HG02610 (cell line): ENCODE data around the gene BRD2.

ENCODE experiments used
- ATAC-seq: cut with Tn5 transposase; IDR thresholded peaks from one replicate; pipeline ENCODE4 v1.9.1; 2021; ENCODE audit warnings: mild to moderate bottlenecking, moderate library complexity; ENCODE audit not compliant: unreplicated experiment

BRD2 gene

GRCh38 chr6:32984622-32985389 is 16.4 kb downstream of the BRD2 start:
- no peak for ATAC-seq

DNA sequence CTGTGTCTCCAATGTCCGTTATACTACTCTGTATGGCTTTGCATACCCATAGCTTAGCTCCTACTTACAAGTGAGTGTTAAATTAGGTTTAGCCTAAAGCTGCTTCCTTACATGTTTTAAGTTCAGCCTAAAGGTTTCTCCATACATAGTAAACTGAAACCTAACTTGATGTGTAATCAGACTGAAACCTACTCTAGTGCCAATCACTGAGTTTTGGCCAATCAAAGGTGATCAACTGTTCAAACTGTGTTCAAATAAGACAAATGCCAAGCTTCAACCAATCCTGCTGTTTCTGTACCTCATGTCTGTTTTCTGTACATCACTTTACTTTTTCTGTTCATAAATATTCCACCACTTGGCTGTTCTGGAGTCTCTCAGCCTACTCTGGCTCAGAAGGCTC is 21.0 kb downstream of the BRD2 start:
- ATAC-seq: no peak

- no peak for ATAC-seq
These were observed 23.6 kb downstream of the BRD2 start for GRCh38 chr6:32991972-32992371.

DNA sequence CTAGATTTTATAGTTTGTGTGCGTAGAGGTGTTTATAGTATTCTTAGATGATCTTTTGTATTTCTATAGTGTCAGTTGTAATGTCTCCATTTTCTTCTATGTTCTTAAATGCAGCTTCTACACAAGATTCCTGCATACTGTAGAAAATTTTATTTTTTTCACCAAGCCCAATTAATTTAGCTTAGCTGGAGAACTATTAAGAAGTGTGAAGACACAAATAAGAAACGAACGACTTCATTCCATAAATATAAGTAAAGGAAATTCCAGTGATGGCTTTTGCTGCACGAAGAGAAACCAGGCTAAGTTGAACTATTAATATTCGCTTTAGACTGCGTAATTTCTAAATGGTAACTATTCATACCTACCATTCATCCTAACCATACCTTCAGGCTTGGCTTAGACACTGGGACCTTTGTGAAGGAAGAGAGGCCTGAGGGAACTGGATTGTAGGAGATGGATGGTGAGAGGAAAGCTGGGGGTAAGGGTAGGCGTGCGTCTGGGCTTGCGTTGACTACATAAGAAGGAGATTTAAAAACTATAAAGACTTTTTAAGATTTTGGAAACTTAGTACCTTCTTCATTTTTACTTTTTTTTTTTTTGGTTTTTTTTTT is 25.1 kb downstream of the BRD2 start:
- ATAC-seq: no peak

DNA sequence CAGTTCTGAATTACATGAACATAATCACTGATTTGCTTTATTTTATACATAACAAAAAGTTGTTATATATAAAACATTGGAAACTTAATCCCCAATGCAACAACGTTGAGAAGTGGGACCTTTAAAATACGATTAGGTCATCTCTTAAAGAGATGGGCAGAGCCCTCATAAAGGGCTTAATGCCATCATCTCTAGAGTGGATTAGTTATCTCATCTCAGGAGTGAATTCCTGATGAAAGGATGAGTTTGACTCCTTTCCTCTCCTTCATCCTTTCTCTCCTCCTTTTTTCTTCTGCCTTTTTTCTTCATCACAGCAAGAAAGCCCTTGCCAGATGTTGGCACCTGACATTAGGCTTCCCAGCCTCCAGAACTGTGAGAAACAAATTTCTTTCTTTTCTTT is 27.1 kb downstream of the BRD2 start:
- ATAC-seq: no peak

DNA sequence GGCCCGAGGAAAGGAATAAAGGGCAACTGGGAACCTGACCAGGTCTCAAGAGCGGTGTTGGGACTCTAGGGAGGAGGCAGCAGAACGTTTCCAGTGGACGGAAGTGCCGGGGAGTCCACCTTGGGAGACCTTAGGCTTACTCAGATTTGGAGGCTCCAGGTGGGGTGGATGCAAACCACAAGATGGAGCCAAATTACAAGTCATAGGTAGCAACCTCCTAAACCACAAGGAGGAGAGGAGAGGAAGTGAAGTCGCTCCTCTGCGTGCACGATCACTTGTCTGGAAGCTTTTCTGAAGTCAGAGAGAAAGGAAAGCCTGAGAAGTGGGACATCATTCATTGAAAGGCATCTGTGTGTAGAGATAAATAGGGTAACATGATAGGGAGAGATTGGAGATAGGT is 31.7 kb downstream of the BRD2 start:
- ATAC-seq: no peak

GRCh38 chr6:33001685-33002084 is 33.3 kb downstream of the BRD2 start:
- no peak for ATAC-seq

- ATAC-seq: no peak
These were observed 36.5 kb downstream of the BRD2 start for GRCh38 chr6:33004940-33005339.

GRCh38 chr6:33007831-33008400 is 39.5 kb downstream of the BRD2 start:
- no peak for ATAC-seq

DNA sequence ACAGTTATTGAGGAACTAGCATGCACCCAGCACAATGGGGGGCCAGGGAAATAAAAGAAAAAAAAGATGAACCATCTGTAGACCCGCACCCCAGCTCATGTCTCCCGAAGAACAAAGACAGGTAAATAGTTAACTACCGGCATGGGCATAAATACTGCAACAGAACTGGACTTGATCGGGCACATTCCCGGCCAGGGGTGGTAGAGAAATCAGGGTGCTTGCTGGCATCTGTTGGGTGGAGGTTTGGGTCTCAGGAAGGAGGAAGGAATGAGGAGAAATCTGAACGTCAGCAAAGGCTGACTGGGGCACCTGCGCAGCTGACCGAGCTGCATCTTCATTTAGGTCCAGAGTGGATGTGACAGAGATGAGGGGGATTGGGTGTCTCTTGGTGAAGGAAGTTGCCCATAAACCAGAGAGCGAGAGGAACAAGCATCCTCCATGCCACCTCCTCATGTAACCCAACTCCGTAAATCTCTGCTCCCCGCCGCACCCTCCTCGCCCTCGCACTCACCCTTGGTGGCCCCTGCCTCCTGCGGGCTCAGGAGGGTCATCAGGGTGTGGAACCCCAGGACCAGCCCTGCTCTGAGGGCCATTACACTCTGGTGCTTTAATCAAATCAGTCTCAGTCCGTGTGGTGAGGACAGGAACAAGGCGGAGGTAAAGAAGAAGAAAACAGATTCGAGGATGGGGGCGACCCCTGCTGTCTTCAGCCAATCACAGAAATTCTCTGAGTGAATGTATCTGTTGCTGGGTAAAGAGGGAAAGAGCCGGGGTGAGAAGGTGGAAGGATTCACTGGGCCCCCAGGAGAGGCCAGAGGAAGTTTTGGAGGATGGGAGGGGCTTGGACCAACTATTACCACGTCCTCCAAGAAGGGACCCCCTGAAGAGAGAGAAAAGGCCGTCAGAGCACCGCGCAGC is 40.8 kb downstream of the BRD2 start, which contains the start of gene HLA-DOA:
Gene HLA-DOA, minus strand, starts transcription at position 648 of the 918 bp plus-strand sequence.
- peak; percentile 92 for ATAC-seq

- no peak for ATAC-seq
These were observed 42.0 kb downstream of the BRD2 start for GRCh38 chr6:33010356-33010755.

GRCh38 chr6:33013608-33014007 is 45.2 kb downstream of the BRD2 start:
- ATAC-seq: no peak

- no peak for ATAC-seq
These were observed 46.6 kb downstream of the BRD2 start for GRCh38 chr6:33014841-33015634.

DNA sequence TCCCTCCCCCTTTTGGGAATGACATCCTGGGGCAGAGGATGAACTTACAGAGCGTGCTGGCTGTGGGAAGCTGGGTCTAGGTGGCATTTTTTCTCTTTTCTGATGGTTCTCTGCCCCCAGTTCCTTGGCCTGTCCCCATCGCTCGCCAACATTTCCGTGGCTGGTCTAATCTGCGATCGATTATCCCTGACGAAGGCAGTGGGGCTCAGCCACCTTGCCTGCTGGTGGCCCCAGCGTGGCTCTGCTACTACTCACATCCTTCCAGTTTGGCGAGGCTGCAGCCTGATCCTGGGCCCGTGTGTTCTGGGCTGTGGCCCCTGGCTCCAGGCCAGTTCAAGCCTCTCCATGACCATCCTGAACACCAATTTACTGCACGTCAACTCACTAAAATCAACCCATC is 47.4 kb downstream of the BRD2 start:
- ATAC-seq: no peak

DNA sequence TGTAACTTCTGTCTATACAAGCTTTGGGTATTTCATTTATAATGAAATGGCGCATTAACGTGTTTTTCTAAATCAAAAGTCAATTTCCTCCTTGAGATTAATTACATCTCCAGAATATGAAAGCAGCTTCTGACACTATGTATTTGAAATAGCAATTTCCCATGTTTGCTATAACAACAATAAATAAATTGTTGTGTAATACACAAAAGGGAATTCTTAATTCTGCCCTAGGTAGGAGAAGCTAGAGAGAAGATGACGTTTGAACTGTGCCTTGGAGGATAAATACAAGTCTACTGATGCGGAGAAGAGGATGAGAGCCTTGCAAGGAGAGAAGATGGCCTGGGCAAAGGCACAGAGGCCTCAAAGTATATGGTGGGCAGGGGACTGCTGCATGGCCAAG is 48.6 kb downstream of the BRD2 start:
- no peak for ATAC-seq

GRCh38 chr6:33017694-33018353 is 49.4 kb downstream of the BRD2 start:
- no peak for ATAC-seq

DNA sequence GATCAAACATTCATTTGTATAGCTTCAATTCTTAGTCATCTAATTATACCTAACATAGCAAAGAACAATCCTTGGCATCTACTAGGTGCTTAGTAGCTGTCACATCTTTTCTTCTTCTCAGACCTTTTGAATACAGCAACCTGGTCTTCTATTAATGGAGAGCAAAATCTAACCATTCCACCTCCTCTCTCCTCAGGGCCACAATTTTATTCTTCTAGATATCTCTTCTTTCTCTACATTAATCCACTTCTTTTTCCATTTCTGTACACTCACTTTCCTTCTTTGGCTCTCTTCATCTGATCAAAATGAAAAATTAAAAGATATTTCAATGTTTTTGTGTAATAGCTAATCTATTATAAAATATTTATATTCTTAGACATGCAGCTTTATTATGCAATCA is 50.0 kb downstream of the BRD2 start:
- ATAC-seq: no peak

DNA sequence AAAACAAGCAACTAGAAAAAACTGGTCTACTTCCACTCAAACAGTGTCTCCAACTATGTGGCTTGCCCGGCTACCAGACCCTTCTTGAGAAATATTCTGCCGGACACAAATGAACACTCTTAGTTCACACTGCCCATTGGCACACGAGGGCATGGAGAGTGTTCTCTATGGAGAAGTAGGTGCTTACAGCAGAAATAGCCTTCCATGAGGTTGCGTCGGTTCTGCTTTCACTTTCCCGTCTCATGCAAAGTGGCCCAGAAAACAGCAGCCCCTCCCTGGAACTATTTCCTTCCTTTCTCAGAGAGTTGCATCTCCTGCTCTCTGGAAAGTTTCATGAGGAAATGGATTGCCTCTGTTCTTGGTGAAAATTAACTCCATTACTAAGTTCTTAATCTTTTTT is 50.5 kb downstream of the BRD2 start:
- no peak for ATAC-seq

- no peak for ATAC-seq
These were observed 51.0 kb downstream of the BRD2 start for GRCh38 chr6:33019372-33019771.

- no peak for ATAC-seq
These were observed 53.5 kb downstream of the BRD2 start for GRCh38 chr6:33021917-33022316.
